GM18511 (cell line): Measurements from ENCODE around the gene PDZRN4.
"Not testable (repeated sequence)": the region's sequence is repeated elsewhere in the genome, so short reads cannot be mapped to it uniquely, and the experiment has no call there.

Source experiments
- ATAC-seq: cut with Tn5 transposase; IDR thresholded peaks from one replicate; pipeline ENCODE4 v1.9.1; 2021; ENCODE audit warnings: mild to moderate bottlenecking, moderate library complexity; ENCODE audit not compliant: unreplicated experiment

The PDZRN4 gene

DNA sequence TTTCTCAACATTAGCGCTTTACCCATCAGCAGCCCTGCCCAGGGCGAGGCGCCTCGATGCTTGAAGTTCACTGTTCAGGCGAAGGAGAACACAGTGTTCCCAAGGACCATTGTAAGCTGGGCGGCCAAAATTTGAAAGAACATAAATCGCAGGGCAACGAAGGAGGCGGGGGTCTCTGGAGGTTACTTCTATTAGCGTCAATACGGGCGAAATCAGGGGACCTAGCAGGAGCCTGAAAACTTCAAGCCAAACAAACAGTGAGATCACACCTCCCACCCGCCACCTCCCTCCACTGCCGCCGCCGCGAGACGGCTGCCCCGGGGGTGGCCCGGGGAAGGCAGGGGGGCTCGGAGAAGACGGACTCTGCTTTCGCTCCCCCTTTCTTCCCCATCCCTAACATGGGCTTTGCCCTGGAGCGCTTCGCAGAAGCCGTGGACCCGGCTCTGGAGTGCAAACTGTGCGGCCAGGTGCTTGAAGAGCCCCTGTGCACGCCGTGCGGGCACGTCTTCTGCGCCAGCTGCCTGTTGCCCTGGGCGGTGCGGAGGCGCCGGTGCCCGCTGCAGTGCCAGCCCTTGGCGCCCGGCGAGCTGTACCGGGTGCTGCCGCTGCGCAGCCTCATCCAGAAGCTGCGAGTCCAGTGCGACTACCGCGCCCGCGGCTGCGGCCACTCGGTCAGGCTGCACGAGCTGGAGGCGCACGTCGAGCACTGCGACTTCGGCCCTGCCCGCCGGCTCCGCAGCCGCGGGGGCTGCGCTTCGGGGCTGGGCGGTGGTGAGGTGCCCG is at the start of gene PDZRN4:
Gene PDZRN4 (plus strand): TSS at position 263 of the 783 bp plus-strand sequence.
- no peak for ATAC-seq

DNA sequence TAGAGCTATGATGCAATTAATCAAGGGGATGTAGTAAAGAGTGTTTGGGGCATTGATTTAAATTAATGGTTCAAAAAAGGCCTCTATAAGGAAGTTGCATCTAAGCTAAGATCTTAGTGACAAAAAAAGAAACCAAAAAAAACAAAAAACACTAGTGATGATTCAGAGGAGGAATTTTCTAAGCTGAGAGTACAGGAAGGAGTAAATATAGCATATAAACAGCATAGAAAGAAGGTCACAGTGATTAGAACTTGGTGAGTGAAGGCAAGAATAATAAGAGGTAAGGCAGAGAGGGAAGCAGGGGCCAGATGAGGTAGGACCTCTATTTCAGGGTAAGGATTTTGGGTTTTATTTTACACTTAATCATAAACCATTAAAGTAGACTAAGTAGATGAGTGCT is 48.0 kb upstream of the PDZRN4 start:
- no peak for ATAC-seq

DNA sequence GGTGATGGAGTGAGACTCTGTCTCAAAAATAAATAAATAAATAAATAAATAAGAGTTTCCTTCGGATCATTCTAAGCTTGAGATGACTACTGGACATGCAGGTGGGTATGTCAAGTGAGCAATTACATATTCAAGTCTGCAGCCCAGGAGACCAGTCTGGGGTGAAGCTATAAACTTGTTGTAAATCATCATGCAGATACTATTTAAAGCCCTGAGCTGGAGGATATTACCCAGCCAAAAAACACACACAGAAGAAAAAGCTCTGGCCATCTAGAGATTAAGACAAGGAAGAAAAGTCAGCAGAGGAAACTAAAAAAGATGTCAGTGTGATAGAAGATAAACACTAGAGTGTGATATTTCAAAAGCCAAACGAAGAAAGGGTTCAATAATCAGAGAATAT is 47.0 kb upstream of the PDZRN4 start:
- ATAC-seq, result no peak

DNA sequence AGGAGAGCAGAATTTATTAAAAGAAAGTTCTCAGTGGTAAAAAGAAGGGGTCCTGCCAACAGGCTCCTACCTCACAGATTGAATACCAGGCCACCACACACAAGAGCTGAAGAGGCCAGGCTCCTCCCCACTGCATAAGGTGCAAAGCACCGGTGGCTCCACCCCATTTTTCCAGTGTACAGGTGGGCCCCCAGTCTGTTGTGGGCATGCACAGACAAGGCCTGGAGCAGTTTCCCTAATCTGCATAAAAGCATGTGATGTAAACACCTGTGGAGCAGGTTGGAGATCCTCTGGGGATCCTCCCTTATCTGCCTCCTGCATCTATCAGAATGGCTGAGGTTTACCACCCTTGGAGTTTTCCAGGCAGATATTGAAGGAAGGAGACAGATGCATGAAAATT is 45.7 kb upstream of the PDZRN4 start:
- ATAC-seq, result no peak

DNA sequence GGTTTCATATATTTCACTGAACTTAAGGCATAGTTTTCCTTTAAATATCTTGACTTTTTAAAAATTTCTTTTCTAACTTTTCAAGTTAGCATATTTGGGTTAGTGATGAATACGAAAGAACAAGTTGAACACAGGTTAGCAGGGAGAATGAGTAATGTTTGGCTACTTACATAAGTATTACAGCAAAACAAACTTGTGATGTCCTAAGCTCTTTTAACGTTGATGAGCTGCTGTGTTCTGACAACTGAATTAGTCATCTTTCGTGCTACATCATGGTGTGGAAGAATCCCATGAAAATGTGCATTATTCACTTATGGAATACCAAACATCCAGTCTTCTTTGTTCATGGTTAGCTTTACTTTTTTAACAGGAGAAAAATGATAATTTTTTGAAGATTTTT is 36.3 kb upstream of the PDZRN4 start:
- ATAC-seq, result no peak

DNA sequence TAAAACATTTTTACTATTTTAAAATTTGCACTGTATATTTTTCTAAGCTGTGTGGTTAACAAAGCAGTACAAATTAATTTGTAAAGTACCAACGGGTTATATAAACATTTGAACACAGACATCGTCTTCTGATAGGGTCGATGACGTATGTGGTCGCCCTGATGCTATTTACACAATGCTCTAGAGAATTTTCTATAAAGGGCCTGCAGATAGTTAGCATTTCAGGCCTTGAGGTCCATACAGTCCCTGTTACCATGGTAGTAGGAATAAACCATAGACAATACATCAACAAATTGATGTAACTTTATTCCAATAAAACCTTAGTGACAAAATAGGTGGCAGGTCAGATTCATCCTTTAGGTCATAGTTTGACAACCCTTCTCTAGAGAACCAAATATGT is 25.7 kb upstream of the PDZRN4 start:
- ATAC-seq, result no peak

DNA sequence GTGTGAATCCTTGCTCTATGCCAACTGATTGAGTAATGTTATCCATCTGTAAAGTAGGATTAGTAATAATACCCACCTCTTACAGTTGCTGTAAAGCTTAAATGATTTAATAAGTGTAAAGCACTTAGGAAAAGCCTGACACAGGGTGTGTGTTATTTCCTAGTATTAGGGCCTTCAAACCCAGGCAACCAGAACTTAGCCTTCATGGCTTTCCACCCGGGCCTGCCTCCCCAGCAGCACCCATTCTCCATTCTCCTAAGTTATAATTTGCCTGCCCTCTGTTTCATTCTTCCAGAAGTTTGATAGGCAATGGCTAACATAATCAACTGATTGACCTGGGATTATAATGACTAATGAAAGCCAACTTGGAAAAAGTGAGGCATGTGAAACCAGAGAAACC is 20.4 kb upstream of the PDZRN4 start:
- ATAC-seq, result no peak

DNA sequence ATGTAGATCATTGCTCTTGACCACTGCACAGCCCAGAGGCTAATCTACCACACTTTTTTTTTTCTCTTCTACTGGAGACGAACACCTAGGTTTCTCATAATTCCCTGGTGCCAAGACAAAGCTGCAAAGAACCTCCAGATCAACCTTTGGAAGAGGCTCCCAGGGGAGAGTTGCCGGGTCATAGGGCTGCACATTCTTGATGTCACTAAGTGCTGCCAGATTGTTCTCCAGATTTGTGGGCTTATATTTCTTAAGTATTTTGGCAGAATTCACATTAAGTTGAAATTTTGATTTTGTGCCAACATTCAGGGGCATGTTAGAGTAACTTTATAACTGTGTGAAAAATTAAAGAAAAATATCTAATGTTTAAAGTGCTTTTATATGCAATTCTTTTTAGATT is 13.5 kb upstream of the PDZRN4 start:
- no peak for ATAC-seq

DNA sequence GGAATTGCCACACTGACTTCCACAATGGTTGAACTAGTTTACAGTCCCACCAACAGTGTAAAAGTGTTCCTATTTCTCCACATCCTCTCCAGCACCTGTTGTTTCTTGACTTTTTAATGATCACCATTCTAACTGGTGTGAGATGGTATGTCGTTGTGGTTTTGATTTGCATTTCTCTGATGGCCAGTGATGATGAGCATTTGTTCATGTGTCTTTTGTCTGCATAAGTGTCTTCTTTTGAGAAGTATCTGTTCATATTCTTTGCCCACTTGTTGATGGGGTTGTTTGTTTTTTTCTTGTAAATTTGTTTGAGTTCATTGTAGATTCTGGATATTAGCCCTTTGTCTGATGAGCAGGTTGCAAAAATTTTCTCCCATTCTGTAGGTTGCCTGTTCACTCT is 8.6 kb upstream of the PDZRN4 start:
- ATAC-seq, result not testable (repeated sequence)

DNA sequence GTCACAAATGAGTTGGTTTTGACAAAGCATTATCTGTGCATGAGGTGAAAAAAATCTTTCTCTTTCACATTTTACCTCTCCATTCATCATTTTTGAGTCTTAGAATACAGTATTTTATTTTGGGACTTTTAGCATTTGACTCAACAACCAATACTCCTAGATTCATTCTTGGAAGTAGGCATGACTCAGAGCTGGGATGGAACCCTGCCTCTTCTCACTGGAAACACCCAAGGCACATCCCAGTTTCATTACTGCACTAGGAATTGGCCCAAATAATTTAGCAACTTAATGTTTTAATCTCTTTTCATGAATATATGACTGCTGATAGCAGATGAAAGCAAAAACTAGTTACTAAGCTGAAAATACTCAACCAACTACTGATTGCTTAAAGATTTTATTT is 3.3 kb upstream of the PDZRN4 start:
- ATAC-seq, result no peak

DNA sequence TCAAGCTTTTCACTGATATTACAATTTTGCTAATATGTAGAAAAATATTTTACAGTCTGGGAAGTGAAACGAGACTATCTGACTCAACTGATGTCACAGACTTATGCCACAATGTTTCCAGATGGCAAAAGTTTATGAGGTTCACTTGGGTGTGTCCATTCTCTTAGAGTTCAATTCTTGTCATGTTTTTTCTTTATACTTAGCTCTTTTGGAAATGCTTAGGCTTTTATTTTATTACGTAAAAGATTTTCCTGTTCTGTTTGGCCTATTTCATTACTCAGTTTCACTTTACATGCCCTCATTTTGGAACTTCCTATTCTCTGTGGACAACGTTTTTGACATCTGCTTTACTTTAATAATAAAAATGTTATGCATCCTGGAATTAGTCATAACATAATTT is 2.1 kb upstream of the PDZRN4 start:
- ATAC-seq, result no peak

DNA sequence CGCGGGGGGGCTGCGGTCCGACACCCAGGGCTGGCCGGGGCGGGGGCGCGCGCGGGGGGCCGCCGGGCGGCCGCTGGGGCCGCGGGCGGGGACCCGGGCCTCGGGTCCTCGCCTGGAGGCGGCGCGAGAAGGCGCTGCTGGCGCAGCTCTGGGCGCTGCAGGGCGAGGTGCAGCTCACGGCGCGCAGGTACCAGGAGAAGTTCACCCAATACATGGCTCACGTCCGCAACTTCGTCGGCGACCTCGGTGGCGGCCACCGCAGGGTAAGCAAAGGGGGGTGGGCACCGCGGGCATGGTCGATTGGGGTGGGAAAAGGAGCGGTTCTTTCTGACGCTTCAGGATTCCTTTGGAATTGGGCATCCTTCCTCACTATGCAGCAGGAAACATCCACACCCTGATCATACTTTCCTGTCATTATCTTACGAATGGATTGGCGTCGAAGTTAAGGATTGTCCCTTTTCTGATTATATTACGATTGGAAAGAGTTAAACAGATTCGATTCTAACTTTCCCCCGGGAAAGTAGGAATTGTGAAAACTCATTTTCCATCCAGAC is 798 bp downstream of the PDZRN4 start:
- ATAC-seq, result no peak

DNA sequence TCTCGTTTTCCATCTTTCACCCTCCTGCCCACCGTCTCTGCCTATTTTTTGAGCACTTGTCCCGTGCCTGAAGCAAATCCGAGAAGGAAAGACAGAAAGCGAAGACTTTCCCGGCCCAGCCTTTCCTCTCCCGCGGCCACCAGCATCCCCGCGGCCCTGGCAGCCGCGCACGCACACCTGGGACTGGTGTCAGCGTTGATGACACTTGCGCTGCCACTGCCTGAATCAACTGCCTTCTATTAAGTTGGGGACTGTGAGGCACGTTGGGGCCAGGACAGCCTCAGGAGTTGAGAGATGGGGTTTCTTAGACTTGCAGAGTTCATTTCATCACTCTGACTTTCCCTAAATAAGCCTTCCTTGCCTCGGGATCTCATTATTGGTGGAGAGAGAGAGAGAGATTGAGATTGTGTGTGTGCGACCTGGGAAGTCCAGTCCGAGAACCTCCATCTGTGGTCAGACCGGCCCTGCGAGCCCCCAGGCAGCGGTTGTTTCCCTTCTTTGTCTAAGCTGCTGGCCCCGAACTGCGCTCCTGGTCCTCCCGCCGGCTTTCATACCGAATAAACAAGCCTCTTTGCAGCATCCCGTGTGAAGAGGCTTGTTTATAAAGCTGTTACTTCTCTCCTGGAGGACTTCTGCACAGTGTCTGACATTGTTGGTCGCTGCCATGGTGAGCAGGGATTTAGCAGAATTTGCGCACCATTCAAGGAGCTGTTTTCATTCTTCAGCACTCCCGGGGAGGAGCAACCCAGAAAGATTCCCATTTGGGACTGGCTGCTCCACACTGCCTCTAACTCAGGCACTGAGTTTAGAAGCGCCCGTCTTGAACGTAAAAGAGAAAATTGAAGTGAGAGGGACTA is 1.5 kb downstream of the PDZRN4 start:
- ATAC-seq, result no peak

DNA sequence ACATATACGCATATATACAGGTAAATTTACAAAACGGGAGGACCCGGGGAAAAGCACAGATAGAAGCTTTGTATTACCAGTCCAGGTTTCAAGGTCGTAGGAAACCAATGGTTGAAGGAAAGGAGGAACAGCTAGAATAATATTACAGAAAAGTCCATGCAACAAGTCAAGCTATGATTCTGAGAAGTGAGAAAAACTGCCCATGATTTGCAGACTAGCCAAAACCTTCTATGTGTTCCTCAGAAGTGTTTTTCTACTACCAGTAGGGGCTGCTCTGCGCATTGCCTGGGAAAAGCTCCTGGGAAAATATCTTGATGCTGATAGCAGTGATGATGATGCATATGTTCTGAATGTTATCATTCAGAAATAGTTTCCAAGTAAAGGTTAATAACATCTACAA is 2.2 kb downstream of the PDZRN4 start:
- ATAC-seq, result no peak

DNA sequence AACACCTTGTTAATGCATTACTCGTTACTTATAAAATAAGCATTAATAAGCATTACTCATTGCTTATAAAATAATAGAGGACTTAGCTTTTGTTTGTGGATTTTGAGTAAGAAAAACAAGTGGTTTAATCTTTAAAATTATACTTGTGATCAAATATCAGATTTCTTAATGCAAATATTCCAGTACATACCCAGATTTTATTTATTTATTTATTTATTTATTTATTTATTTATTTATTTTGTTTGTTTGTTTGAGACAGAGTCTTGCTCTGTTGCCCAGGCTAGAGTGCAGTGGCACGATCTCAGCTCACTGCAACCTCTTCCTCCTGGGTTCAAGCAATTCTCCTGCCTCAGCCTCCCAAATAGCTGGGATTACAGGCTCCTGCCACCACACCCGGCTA is 3.4 kb downstream of the PDZRN4 start:
- not testable (repeated sequence) for ATAC-seq

DNA sequence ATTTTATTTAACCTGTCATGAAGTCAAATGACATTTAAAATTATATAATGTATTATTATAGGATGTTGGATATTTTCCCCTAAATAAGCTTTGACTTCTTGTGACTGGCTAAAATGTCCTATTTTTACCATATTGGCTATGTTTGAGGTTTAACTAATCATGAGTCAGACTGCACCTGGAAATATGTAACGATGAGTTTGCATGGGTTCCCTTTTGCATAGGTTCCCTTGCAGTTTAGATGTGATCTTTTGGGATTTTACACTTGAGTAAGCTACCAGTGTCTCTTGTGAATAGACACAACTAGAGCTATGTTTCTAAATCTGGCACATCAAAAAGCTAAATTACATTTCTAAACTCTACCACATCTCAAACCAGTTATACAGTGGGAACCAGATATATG is 5.2 kb downstream of the PDZRN4 start:
- no peak for ATAC-seq

DNA sequence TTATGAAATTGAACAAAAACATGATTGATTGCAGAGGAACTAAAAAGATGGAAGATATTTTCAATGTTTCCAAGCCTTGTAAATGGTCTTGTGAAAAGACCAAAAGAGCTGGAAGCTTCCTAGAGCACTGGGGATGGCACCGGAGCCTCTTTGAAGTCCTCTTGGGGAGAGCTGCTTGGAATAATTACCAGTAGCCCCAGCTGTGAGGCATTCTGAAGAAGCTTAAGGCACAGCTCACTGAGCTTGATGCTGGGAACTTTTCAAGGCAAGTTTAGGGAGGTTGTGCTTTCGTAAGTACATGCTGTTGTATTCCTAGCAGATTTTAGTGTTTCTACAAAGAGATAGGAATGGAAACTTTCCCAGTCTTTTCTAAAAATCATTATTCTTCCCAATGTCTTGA is 13.9 kb downstream of the PDZRN4 start:
- ATAC-seq, result no peak

DNA sequence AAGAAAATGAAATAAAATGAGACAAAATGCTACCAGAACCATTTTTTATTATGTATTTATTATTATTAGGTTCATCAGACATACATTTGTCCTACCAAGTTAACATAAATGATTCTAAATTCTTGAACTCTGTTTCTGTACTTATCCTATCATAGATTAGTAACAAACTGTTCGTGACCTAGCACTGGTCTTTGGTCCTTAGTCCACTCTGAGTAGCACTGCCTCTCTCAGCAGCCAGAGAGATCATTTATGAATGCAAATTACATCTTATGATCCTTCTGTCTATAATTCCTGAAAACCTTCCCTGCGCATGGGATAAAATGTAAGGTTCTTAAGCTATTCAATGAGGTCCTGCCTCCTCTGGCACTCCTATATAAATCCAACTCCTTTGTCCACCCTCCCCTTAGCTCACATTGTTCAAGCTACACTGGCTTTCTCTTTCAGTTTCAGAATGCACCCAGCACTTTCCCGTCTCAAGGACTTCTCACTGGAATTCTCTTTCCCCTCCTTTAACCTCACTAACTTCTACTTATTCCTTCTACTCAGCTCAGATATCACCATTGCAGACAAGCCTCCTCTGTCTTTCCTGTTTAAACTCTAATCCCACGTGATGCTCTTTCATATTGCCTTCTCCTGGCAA is 17.1 kb downstream of the PDZRN4 start:
- no peak for ATAC-seq

DNA sequence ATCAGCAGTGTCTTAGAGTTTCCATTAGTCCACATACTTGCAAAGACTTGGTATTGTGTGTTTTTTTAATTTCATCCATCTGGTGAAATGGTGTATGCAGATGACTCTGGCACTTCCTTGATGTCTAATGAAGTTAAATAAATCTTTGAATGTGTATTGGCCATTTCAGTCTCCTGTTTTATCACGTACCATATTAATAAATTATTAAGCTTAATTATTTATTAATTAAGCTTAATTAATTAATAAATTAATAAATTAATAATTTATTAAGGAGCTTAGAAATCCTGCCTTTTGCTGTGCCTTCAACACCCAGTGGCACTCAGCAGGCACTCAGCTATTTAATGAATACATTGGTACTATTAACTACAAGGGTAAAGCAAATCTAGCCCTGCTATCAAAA is 18.2 kb downstream of the PDZRN4 start:
- ATAC-seq, result no peak

DNA sequence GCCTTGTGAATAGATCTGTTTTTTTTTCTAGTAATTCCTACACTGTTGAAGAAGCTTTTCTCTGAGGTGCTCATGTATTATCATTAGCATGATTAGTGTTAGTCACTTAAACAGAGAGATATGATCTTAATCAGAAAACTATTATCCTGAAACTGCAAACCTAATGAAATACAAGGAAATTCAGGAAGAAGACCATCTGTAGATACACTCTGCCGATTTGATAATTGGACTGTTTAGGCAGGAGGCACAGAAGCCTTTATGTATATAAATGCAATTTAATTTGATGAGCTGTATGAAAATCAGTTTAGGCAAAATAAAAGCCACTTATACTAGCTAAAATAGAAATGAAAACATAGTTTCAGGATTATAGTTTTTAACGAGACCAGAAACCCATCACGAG is 23.3 kb downstream of the PDZRN4 start:
- no peak for ATAC-seq

DNA sequence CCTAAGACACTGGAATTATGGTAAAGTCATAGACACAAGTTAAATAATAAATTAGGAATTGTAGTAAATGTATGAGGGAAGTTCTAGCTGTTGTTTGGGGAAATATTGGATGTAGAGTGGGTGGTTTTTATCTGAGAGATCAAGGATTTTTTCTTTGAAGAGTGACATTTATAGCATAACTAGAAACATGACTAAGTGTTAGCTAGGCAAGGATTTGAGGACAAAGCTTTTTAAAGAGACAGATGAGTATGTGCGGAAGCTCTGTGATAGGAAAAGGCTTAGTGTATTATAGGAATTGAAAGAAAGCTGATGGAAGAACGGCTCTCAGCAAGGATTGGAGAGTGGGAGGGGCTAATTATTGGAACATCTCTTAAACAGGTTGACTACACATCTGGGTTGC is 24.5 kb downstream of the PDZRN4 start:
- ATAC-seq, result no peak

DNA sequence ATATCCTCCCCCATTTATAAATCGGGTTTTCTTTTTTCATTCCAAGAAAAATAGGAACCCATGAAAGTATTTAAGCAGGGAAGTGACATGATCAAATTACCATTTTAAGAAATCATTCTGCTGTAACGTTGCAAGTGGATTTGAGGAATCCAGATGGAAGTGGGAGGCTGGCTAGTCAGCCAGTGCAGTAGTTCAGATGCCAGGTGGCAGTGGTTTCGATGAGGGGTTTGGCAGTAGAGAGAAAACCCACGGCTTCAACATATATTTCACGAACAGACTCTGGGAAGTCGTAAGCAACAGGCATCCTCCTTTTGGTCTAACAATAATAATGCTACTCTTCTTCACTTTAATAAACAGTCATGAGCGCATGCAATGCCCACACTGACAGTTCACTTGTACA is 25.0 kb downstream of the PDZRN4 start:
- ATAC-seq, result no peak
